Mesothelial cell of epicardium (in vitro differentiated cells): Measurements from ENCODE around the gene WDFY3. TPM values are rescaled to one million over a fixed set of nuclear protein-coding genes. Genes with fewer than 3 reads are reported as not detected.

Experiments used
- DNase-seq, 2 experiments: peaks; one replicate each; pipeline ENCODE4 v3.0.0; 2021; ENCODE audit warnings: low spot score in 2 of 2; ENCODE audit not compliant: unreplicated experiment in 2 of 2
- H3K27ac Mint-ChIP-seq: 2 replicates; pipeline ENCODE4 v1.8.0; 2021; ENCODE audit warnings: mixed read lengths
- H3K27me3 Mint-ChIP-seq: 2 replicates; pipeline ENCODE4 v1.8.0; 2021; ENCODE audit warnings: low read depth, mixed read lengths
- H3K36me3 Mint-ChIP-seq: 2 replicates; pipeline ENCODE4 v1.8.0; 2021; ENCODE audit warnings: mixed read lengths
- H3K4me1 Mint-ChIP-seq: 2 replicates; pipeline ENCODE4 v1.8.0; 2021; ENCODE audit warnings: mixed read lengths
- H3K4me3 Mint-ChIP-seq: 2 replicates; pipeline ENCODE4 v1.8.0; 2021; ENCODE audit warnings: mild to moderate bottlenecking, moderate library complexity, mixed read lengths
- H3K9me3 Mint-ChIP-seq: 2 replicates; pipeline ENCODE4 v1.8.0; 2021; ENCODE audit warnings: mixed read lengths
- CTCF ChIP-seq: fragments of 200-600 bp; sonication (generic); IDR thresholded peaks from one replicate; pipeline ENCODE4 v1.5.0; 2021; ENCODE audit warnings: antibody characterized with exemption; ENCODE audit not compliant: unreplicated experiment
- total RNA-seq: library from RNA; stranded (reverse); gene quantifications from 3 replicates; pipeline ENCODE4 v1.2.1, GENCODE V29; 2021

WDFY3 gene
- total RNA-seq = 102 to 115 TPM (median 104 TPM) in 3 replicates

- H3K4me3 Mint-ChIP-seq = peak within 1 kb of the TSS; percentile 99
Measured at GRCh38 chr4:84966382-84967242, at the start of gene WDFY3. WDFY3 (minus strand) TSS chr4:84966690; CDS start chr4:84860591, 106,099 bp downstream.

GRCh38 chr4:85005865-85006377 is 39.4 kb upstream of the WDFY3 start:
- Mint-ChIP-seq H3K9me3 (no peaks in the 10 kb centered on the region), H3K4me1 (no peaks in the 10 kb centered on the region), H3K36me3 (no peaks in the 10 kb centered on the region), H3K27me3 (no peaks in the 10 kb centered on the region), H3K4me3 (no peak overlapping the region), H3K27ac (no peak overlapping the region)
- TF ChIP-seq CTCF = no peak
- DNase-seq = no peak

More at GRCh38 chr4:84966382-84967242, at the start of gene WDFY3:
- peaks cover 3% of the 10 kb centered on the region for H3K36me3 Mint-ChIP-seq
- peak within 1 kb of the TSS; percentile 100 for H3K27ac Mint-ChIP-seq
- peaks cover 21% of the 10 kb centered on the region for H3K4me1 Mint-ChIP-seq
- no peaks in the 10 kb centered on the region for H3K27me3 Mint-ChIP-seq
- no peaks in the 10 kb centered on the region for H3K9me3 Mint-ChIP-seq
- peak; percentile 48 to 75 for DNase-seq
- TF ChIP-seq CTCF = no peak

GRCh38 chr4:85000343-85000742 is 33.9 kb upstream of the WDFY3 start:
- TF ChIP-seq CTCF = no peak
- Mint-ChIP-seq H3K27me3 (peaks cover 3% of the 10 kb centered on the region), H3K4me3 (no peak overlapping the region), H3K36me3 (no peaks in the 10 kb centered on the region), H3K9me3 (no peaks in the 10 kb centered on the region), H3K27ac (no peak overlapping the region), H3K4me1 (no peaks in the 10 kb centered on the region)
- DNase-seq = no peak

- peaks cover 3% of the 10 kb centered on the region for H3K27me3 Mint-ChIP-seq
- DNase-seq = no peak
- H3K27ac Mint-ChIP-seq = no peak overlapping the region
Measured at GRCh38 chr4:84995386-84995785, 28.9 kb upstream of the WDFY3 start.

GRCh38 chr4:84994280-84994679 is 27.8 kb upstream of the WDFY3 start:
- no peak overlapping the region for H3K27ac Mint-ChIP-seq
- H3K9me3 Mint-ChIP-seq = peaks cover 6% of the 10 kb centered on the region
- no peaks in the 10 kb centered on the region for H3K4me1 Mint-ChIP-seq
- peaks cover 3% of the 10 kb centered on the region for H3K27me3 Mint-ChIP-seq
- H3K36me3 Mint-ChIP-seq = no peaks in the 10 kb centered on the region
- DNase-seq = no peak
- no peak for TF ChIP-seq CTCF
- H3K4me3 Mint-ChIP-seq = no peak overlapping the region

More at GRCh38 chr4:84995386-84995785, 28.9 kb upstream of the WDFY3 start:
- Mint-ChIP-seq H3K9me3 (peaks cover 2% of the 10 kb centered on the region), H3K36me3 (no peaks in the 10 kb centered on the region), H3K4me3 (no peak overlapping the region), H3K4me1 (no peaks in the 10 kb centered on the region)
- no peak for TF ChIP-seq CTCF
